IMR-90 (cell line): ENCODE measurements around the gene SLC8A1.

Experiments
- CEBPB ChIP-seq: IDR thresholded peaks from 2 replicates; pipeline ENCODE4 v1.6.1; 2012; ENCODE audit warnings: low read depth, low read length, improper control_type of control experiment
- CHD1 ChIP-seq: IDR thresholded peaks from 2 replicates; pipeline ENCODE4 v1.6.1; 2012; ENCODE audit warnings: low read depth, low read length, improper control_type of control experiment
- CTCF ChIP-seq: conservative IDR thresholded peaks from 2 replicates; pipeline ENCODE4 v1.5.1; 2012; ENCODE audit warnings: mild to moderate bottlenecking, low read depth, low read length, improper control_type of control experiment
- MAFK ChIP-seq: IDR thresholded peaks from 2 replicates; pipeline ENCODE4 v1.6.1; 2012; ENCODE audit warnings: low read depth, low read length, improper control_type of control experiment
- POLR2A ChIP-seq: IDR thresholded peaks from 2 replicates; pipeline ENCODE4 v1.6.1; 2012; ENCODE audit warnings: mild to moderate bottlenecking, low read depth, low read length
- RAD21 ChIP-seq: IDR thresholded peaks from 2 replicates; pipeline ENCODE4 v1.6.1; 2012; ENCODE audit warnings: low read length, improper control_type of control experiment
- RCOR1 ChIP-seq: IDR thresholded peaks from 2 replicates; pipeline ENCODE4 v1.6.1; 2012; ENCODE audit warnings: mild to moderate bottlenecking, low read length, improper control_type of control experiment; ENCODE audit not compliant: insufficient replicate concordance
- SMC3 ChIP-seq: fragments of 150-350 bp; IDR thresholded peaks from 2 replicates; pipeline ENCODE4 v1.6.1; 2016; ENCODE audit warnings: low read depth, mild to moderate bottlenecking, antibody characterized with exemption, low read length, moderate library complexity
- TF ChIP-seq, protein P1 (sequence below): fragments of 150-350 bp; IDR thresholded peaks from 2 replicates; pipeline ENCODE4 v1.6.1; 2017; ENCODE audit warnings: mild to moderate bottlenecking, antibody characterized with exemption, low read length, low read depth

DNA sequence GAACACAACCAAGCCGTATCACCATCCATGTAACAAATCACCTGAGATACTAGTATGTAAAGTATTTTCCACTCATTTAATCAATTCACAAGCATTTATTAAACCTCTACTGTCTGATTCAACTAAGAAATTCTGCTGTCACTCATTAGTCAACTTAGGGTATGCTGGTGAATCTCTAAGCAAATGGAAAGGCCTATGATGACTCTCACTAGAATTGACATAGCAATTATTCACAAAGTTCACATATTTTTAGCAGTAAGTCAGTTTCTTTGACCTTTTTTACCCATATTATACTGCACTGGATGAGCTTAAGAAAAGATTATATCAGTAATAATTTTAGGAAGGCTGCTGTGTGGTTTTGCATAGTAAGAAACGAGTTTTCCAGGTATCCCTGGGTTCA is 130.1 kb downstream of the SLC8A1 start:
- TF ChIP-seq RAD21 (no peak), CTCF (no peak), SMC3 (no peak), MAFK (no peak), POLR2A (no peak), CEBPB (no peak), CHD1 (no peak), RCOR1 (no peak)
- TF ChIP-seq, protein P1, sequence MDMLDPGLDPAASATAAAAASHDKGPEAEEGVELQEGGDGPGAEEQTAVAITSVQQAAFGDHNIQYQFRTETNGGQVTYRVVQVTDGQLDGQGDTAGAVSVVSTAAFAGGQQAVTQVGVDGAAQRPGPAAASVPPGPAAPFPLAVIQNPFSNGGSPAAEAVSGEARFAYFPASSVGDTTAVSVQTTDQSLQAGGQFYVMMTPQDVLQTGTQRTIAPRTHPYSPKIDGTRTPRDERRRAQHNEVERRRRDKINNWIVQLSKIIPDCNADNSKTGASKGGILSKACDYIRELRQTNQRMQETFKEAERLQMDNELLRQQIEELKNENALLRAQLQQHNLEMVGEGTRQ = no peak
